ENCODE data around the gene CERS6. TPM values are rescaled to one million over a fixed set of nuclear protein-coding genes. Genes with fewer than 3 reads are reported as not detected.

Gene CERS6
- polyA plus RNA-seq, 1 donor, result 43.8 TPM

- no peak for DNase-seq
- H3K4me1 ChIP-seq (ENCODE audit: control insufficient read depth, insufficient read depth, low read length), result no peaks in the 10 kb centered on the region
- H3K27ac ChIP-seq (ENCODE audit: low read length), result no peak overlapping the region
- H3K27me3 ChIP-seq (ENCODE audit: control insufficient read depth, insufficient read depth, low read length), result no peaks in the 10 kb centered on the region
- H3K9me3 ChIP-seq (ENCODE audit: control insufficient read depth, low read depth, low read length), result no peaks in the 10 kb centered on the region
- peaks cover 7% of the 10 kb centered on the region for H3K36me3 ChIP-seq (ENCODE audit: control insufficient read depth, insufficient read depth, low read length)
- H3K4me3 ChIP-seq (ENCODE audit: low read length), result no peak overlapping the region
These were observed 111.0 kb downstream of the CERS6 start for GRCh38 chr2:168566974-168567665.

GRCh38 chr2:168567836-168568235, 111.8 kb downstream of the CERS6 start:
- Histone ChIP-seq H3K36me3 (ENCODE audit: control insufficient read depth, insufficient read depth, low read length) (peaks cover 4% of the 10 kb centered on the region), H3K4me3 (ENCODE audit: low read length) (no peak overlapping the region), H3K4me1 (ENCODE audit: control insufficient read depth, insufficient read depth, low read length) (no peaks in the 10 kb centered on the region), H3K27me3 (ENCODE audit: control insufficient read depth, insufficient read depth, low read length) (no peaks in the 10 kb centered on the region), H3K27ac (ENCODE audit: low read length) (no peak overlapping the region), H3K9me3 (ENCODE audit: control insufficient read depth, low read depth, low read length) (no peaks in the 10 kb centered on the region)
- no peak for DNase-seq
- WGBS (ENCODE audit: insufficient coverage, low lambda C conversion rate), result no CpG with 5 or more reads among the region's 4 CpGs

GRCh38 chr2:168568476-168569267, 112.6 kb downstream of the CERS6 start:
- no peaks in the 10 kb centered on the region for H3K4me1 ChIP-seq (ENCODE audit: control insufficient read depth, insufficient read depth, low read length)
- no peak for DNase-seq
- WGBS (ENCODE audit: insufficient coverage, low lambda C conversion rate), result 100% methylated on average over 1 of the region's 6 CpGs
- H3K4me3 ChIP-seq (ENCODE audit: low read length), result no peak overlapping the region
- H3K36me3 ChIP-seq (ENCODE audit: control insufficient read depth, insufficient read depth, low read length), result peaks cover 3% of the 10 kb centered on the region
- H3K9me3 ChIP-seq (ENCODE audit: control insufficient read depth, low read depth, low read length), result no peaks in the 10 kb centered on the region
- no peak overlapping the region for H3K27ac ChIP-seq (ENCODE audit: low read length)
- no peaks in the 10 kb centered on the region for H3K27me3 ChIP-seq (ENCODE audit: control insufficient read depth, insufficient read depth, low read length)

GRCh38 chr2:168571061-168571460, 115.0 kb downstream of the CERS6 start:
- Histone ChIP-seq H3K27ac (ENCODE audit: low read length) (no peak overlapping the region), H3K9me3 (ENCODE audit: control insufficient read depth, low read depth, low read length) (no peaks in the 10 kb centered on the region)

GRCh38 chr2:168573128-168573903, 117.2 kb downstream of the CERS6 start:
- Histone ChIP-seq H3K27ac (ENCODE audit: low read length) (no peak overlapping the region), H3K4me3 (ENCODE audit: low read length) (no peak overlapping the region), H3K36me3 (ENCODE audit: control insufficient read depth, insufficient read depth, low read length) (no peaks in the 10 kb centered on the region), H3K27me3 (ENCODE audit: control insufficient read depth, insufficient read depth, low read length) (no peaks in the 10 kb centered on the region), H3K4me1 (ENCODE audit: control insufficient read depth, insufficient read depth, low read length) (no peaks in the 10 kb centered on the region), H3K9me3 (ENCODE audit: control insufficient read depth, low read depth, low read length) (no peaks in the 10 kb centered on the region)
- no peak for DNase-seq
- WGBS (ENCODE audit: insufficient coverage, low lambda C conversion rate), result no CpG with 5 or more reads among the region's 1 CpG

More at GRCh38 chr2:168571061-168571460, 115.0 kb downstream of the CERS6 start:
- WGBS (ENCODE audit: insufficient coverage, low lambda C conversion rate), result 71% methylated on average over 1 of the region's 5 CpGs
- no peak overlapping the region for H3K4me3 ChIP-seq (ENCODE audit: low read length)
- H3K27me3 ChIP-seq (ENCODE audit: control insufficient read depth, insufficient read depth, low read length), result no peaks in the 10 kb centered on the region
- H3K36me3 ChIP-seq (ENCODE audit: control insufficient read depth, insufficient read depth, low read length), result peaks cover 3% of the 10 kb centered on the region
- no peak for DNase-seq
- H3K4me1 ChIP-seq (ENCODE audit: control insufficient read depth, insufficient read depth, low read length), result no peaks in the 10 kb centered on the region

GRCh38 chr2:168574856-168575630, 119.0 kb downstream of the CERS6 start:
- WGBS (ENCODE audit: insufficient coverage, low lambda C conversion rate), result 80% methylated on average over 1 of the region's 4 CpGs
- Histone ChIP-seq H3K27ac (ENCODE audit: low read length) (no peak overlapping the region), H3K4me1 (ENCODE audit: control insufficient read depth, insufficient read depth, low read length) (no peaks in the 10 kb centered on the region)

GRCh38 chr2:168577885-168578284, 121.8 kb downstream of the CERS6 start:
- H3K9me3 ChIP-seq (ENCODE audit: control insufficient read depth, low read depth, low read length), result no peaks in the 10 kb centered on the region
- DNase-seq, result no peak
- no peak overlapping the region for H3K27ac ChIP-seq (ENCODE audit: low read length)
- H3K4me3 ChIP-seq (ENCODE audit: low read length), result no peak overlapping the region
- H3K27me3 ChIP-seq (ENCODE audit: control insufficient read depth, insufficient read depth, low read length), result no peaks in the 10 kb centered on the region
- no peaks in the 10 kb centered on the region for H3K36me3 ChIP-seq (ENCODE audit: control insufficient read depth, insufficient read depth, low read length)
- WGBS (ENCODE audit: insufficient coverage, low lambda C conversion rate), result 100% methylated on average over 1 of the region's 5 CpGs
- no peaks in the 10 kb centered on the region for H3K4me1 ChIP-seq (ENCODE audit: control insufficient read depth, insufficient read depth, low read length)

More at GRCh38 chr2:168574856-168575630, 119.0 kb downstream of the CERS6 start:
- Histone ChIP-seq H3K9me3 (ENCODE audit: control insufficient read depth, low read depth, low read length) (no peaks in the 10 kb centered on the region), H3K36me3 (ENCODE audit: control insufficient read depth, insufficient read depth, low read length) (no peaks in the 10 kb centered on the region), H3K4me3 (ENCODE audit: low read length) (no peak overlapping the region), H3K27me3 (ENCODE audit: control insufficient read depth, insufficient read depth, low read length) (no peaks in the 10 kb centered on the region)
- DNase-seq, result no peak

GRCh38 chr2:168583064-168583709, 127.1 kb downstream of the CERS6 start:
- H3K4me3 ChIP-seq (ENCODE audit: low read length), result no peak overlapping the region
- no peak overlapping the region for H3K27ac ChIP-seq (ENCODE audit: low read length)
- H3K9me3 ChIP-seq (ENCODE audit: control insufficient read depth, low read depth, low read length), result no peaks in the 10 kb centered on the region
- H3K4me1 ChIP-seq (ENCODE audit: control insufficient read depth, insufficient read depth, low read length), result peaks cover 6% of the 10 kb centered on the region
- no peaks in the 10 kb centered on the region for H3K36me3 ChIP-seq (ENCODE audit: control insufficient read depth, insufficient read depth, low read length)
- DNase-seq, result no peak
- H3K27me3 ChIP-seq (ENCODE audit: control insufficient read depth, insufficient read depth, low read length), result no peaks in the 10 kb centered on the region
- WGBS (ENCODE audit: insufficient coverage, low lambda C conversion rate), result 100% methylated on average over 1 of the region's 5 CpGs

GRCh38 chr2:168583710-168584521, 127.8 kb downstream of the CERS6 start:
- 60% methylated on average over 1 of the region's 5 CpGs for WGBS (ENCODE audit: insufficient coverage, low lambda C conversion rate)
- H3K36me3 ChIP-seq (ENCODE audit: control insufficient read depth, insufficient read depth, low read length), result no peaks in the 10 kb centered on the region
- no peak overlapping the region for H3K4me3 ChIP-seq (ENCODE audit: low read length)
- H3K9me3 ChIP-seq (ENCODE audit: control insufficient read depth, low read depth, low read length), result no peaks in the 10 kb centered on the region
- H3K27me3 ChIP-seq (ENCODE audit: control insufficient read depth, insufficient read depth, low read length), result no peaks in the 10 kb centered on the region
- no peak for DNase-seq
- H3K27ac ChIP-seq (ENCODE audit: low read length), result no peak overlapping the region
- H3K4me1 ChIP-seq (ENCODE audit: control insufficient read depth, insufficient read depth, low read length), result peaks cover 6% of the 10 kb centered on the region

Measured in large intestine (tissue), 3 donors.